GM21390 (cell line): ENCODE measurements around the gene COX6A2.

ENCODE experiments used
- ATAC-seq: cut with Tn5 transposase; IDR thresholded peaks from one replicate; pipeline ENCODE4 v1.9.1; 2021; ENCODE audit not compliant: unreplicated experiment

Gene COX6A2

DNA sequence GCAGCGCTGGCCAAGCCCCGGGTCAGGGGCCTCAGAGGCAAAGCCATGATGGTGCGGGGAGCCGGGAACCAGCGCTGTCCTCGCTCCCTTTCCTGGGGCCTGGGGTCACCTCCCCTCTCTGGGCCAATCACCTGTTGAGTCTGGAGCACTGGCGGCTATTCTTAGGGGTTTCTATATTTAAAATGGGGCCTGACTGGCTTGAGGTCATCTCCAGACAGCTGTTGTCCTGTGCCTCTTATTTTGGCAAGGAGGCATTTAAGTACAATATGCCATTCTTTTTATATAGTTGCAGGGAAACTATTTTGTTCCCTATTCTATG is at the start of gene COX6A2:
Gene COX6A2 (minus strand): TSS at position 82 of the 319 bp plus-strand sequence. CDS start 35 bp downstream, at position 47.
- ATAC-seq: no peak

DNA sequence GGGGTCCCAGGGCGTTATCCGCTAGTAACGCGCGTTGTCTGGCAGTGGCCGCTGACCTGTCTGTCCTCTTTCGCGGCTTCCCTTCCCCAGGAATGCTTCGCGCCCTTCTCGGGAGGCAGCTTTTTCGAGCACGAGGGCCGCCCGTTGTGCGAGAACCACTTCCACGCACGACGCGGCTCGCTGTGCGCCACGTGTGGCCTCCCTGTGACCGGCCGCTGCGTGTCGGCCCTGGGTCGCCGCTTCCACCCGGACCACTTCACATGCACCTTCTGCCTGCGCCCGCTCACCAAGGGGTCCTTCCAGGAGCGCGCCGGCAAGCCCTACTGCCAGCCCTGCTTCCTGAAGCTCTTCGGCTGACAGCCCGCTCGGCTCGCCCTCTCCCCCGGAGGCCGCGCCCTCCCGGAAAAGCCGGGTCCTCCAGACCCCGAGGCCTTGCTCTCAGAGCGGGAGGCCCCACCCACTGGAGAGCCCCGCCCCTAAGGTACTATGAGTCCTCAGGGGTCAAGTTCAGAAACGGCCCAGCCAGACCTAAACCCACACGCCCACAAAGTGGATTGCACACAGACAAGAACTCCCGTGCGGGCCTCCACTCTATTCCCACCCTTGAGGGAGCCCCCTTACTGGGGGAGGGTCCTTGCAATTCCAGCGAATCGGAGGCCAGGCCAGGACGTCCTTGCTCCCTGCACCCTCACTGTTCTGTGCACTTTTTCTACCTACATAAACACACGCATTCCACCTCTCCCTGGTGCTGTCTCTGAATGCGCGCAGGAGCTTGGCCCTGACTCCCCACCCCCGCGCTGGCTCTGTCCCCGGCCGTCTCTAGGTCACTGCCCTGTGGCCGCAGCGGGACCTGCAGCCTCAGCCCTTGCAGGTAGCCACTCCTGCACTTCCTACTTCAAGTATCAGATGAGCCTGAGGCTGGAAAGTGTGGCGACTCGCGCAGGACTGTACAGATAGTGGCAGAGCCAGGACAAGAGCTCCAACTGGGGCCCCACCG is 49.4 kb upstream of the COX6A2 start:
- peak; percentile 26 for ATAC-seq

DNA sequence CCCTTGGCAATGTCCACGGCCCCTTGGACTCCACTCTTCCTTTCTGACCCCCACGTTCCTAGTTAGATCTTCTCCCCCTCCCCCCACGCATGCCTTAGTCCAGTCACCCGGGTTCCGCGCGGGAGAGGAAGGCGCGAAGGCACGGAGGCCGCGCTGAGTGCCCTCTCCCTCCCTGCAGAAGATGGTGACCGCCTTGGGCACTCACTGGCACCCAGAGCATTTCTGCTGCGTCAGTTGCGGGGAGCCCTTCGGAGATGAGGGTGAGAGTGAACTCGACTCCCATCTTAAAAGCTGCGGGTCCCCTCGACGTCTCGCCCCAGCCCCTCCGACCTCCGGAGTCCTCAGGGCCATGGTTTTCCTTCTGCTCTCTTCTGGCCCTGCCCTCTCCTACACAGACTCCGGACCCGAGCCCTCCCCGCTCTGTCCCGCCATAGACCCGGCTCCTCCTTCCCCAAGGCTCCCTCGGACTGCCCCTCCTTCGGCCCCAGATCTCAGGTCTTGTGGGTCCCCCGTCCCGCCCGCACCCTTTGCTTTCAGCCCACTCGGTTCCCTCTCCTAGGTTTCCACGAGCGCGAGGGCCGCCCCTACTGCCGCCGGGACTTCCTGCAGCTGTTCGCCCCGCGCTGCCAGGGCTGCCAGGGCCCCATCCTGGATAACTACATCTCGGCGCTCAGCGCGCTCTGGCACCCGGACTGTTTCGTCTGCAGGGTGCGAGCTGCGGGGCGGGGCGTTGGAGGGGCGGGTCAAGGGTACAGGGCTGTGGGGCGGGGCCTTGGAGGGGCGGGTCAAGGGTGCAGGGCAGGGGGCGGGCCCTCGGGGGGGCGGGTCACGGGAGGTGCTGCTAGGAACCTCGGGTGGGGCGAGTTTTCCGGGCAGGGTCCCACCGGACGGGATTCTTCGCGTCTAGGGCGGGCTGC is 48.4 kb upstream of the COX6A2 start:
- peak; percentile 67 for ATAC-seq

DNA sequence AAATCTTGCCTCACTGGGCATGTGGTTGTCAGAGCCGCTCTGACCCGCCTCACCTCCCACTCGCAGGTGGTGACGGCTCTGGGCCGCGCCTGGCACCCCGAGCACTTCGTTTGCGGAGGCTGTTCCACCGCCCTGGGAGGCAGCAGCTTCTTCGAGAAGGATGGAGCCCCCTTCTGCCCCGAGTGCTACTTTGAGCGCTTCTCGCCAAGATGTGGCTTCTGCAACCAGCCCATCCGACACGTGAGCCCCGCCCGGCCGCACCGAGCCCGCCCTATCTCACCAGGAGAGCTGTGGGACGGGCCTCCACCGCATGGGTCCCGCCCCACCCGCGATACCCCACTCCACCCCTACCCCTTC is 47.8 kb upstream of the COX6A2 start:
- no peak for ATAC-seq

DNA sequence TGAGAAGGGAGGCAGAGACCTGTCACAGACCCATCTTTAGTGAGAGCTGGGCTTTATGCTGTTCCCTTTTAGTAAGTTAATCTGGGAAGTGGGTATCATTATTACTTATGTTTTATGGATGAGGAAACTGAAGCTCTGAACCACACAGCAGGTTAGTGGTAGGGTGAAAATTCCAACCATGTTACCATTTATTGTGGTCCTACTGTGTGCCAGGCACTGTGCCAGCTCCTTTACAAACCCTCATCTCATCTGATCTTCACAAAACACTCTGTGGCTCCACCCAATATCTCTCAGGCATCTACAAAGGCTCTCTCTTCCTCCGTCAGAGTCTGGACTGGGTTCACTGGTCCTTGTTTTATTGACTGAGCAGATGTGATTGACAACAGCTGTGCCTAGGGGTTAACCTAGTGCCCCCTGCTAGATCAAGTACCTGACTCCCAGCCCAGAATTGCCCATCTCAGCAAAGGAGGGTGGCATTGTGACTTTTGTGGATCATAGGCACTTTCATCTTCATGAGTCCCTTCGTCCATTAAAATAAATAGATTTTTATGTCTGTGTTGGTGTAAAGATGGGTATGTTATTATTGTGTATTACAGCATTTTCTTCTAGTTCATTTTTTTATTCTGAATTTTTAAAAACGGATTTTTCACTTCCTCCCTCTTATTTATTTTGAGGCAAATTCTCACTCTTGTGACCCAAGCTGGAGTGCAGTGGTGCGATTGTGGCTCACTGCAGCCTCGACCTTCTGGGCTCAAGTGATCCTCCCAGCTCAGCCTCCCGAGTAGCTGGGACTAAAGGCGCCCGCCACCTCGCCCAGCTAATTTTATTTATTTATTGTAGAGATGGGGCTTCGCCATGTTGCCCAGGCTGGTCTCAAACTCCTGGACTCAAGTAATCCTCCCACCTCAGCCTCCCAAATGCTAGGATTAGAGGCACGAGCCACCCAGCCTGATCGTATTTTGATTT is 46.9 kb upstream of the COX6A2 start:
- no peak for ATAC-seq

DNA sequence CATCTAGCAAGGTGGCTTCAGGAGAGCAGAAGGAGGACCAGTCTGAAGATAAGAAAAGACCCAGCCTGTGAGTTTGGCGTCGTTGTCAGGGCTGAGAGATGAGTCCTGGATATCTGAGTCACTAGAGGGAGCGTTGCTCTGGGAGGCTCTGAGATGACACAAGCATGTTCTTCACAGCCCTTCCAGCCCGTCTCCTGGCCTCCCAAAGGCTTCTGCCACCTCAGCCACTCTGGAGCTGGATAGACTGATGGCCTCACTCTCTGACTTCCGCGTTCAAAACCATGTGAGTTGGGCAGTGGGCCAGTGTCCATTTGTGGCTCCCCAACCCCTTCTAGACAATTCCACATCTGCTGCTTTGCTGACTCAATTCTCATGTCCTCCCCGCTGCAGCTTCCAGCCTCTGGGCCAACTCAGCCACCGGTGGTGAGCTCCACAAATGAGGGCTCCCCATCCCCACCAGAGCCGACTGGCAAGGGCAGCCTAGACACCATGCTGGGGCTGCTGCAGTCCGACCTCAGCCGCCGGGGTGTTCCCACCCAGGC is 46.1 kb upstream of the COX6A2 start:
- ATAC-seq: no peak

DNA sequence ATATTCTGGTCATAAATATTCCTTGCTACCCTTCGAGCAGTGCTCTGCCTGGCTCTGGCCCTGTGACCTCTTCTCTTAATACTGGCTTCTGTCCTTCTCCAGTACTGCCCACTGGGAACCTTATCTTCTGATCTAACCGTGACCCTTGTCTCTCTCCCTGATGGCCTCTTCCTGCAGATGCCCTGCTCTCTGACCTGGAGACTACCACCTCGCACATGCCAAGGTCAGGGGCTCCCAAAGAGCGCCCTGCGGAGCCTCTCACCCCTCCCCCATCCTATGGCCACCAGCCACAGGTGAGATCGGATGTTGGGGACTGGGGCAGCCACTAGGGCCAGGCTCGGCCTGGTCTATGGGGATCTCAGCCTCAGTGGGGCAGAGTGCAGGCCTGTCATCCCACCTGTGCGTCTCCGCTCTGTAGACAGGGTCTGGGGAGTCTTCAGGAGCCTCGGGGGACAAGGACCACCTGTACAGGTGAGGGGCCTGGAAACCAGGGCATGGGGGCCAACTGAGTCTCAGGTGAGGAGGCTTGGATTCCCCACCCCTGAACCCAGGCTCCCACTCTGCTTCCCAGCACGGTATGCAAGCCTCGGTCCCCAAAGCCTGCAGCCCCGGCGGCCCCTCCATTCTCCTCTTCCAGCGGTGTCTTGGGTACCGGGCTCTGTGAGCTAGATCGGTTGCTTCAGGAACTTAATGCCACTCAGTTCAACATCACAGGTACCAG is 45.3 kb upstream of the COX6A2 start:
- no peak for ATAC-seq

DNA sequence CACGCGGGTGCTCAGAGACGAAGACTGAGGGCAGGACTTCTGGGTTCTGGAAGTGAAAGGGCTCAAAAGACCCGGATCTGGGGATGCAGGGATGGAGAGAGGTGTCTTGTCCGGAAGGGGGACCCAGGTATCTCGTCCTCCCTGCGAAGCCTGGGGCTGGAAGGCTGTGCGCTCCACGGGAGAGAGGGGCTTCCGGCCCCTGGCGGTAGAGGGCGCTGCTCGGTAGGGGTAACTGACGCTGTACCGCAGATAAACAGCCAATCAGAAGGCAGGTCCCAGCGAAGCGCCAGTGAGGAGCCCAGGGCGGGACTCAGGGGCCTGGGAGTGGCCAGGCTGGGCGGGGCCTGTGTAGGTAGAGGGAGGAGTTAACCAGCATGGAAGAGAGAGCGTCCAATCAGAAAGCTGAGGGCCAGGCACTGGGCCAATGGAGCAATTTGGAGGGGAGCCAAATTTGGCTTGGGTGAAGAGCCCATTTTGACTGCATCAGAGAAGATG is 44.6 kb upstream of the COX6A2 start:
- ATAC-seq: no peak

DNA sequence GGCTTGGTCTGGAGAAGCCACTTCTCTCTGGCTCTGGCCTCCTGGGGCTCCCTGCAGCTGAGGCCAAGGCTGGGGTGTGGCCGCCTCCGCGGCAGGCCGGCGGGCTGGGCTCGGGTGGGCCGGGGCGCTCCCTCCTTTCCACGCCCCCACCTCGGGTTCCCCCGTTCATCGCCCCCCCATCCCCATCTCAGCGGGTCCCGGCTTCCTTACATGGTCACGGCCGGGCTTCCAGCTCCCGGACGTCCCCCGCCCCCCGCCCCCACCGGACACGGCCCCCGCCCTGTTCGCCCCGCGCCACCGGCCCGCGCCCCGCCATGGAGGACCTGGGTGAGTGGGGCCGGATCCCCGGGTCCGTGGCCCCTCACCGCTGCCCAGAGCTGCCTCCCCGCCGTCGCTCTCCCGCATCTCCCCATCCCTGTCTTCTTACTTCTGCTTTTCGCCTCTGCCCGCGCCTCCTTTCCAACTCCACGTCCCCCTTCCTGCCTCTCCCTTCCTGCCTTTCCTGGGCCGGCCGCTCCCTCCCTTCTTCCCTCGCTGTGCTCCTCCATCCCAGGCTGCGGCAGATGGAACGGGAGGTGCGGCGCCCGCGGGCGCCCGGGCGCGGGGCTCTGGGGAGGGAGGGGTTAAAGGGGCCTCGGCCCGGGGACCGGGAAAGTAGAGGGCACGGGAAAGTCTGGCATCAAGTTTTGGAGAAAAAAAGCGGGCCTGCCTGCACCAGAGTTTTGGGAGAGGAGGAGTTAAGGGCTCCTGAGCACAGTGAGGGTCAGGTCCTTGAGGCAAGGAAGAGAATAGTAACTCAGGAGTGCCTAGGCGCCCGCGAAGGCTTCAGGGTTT is 43.9 kb upstream of the COX6A2 start, which contains the start of gene TGFB1I1:
Gene TGFB1I1 (plus strand): TSS at position 278 of the 834 bp plus-strand sequence. CDS start 37 bp downstream, at position 315.
- ATAC-seq: no peak

DNA sequence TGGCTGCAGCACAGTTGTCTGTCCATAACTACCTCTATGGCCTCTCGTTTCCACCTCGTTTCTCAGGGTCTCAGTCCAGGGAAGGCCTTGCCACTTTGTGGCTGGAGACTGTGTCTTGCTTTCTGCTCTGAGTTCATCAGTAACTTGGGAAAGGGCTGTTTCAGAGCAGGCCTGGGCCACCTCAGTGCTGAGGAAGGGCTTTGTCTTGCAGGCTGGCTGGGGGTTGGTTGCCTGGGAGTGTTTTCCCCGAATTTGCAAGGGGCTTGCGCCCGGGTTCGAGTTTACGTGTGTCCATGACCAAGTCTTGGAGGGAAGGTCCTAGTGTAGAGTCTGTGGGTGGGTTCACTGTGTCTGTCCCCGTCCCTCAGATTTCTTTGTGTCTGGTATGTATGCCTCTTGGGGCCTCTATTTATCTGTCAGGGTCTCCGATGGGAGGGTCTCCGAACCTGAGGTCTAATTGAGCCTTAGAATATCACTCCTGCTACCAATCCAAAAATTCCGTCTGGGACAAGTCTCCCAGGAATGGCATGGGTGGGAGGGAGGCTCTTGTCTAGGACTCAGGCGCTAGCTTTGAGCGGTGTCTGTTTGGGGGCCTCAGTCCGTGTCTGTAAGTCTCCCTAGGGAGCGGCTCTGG is 43.2 kb upstream of the COX6A2 start:
- ATAC-seq: no peak

DNA sequence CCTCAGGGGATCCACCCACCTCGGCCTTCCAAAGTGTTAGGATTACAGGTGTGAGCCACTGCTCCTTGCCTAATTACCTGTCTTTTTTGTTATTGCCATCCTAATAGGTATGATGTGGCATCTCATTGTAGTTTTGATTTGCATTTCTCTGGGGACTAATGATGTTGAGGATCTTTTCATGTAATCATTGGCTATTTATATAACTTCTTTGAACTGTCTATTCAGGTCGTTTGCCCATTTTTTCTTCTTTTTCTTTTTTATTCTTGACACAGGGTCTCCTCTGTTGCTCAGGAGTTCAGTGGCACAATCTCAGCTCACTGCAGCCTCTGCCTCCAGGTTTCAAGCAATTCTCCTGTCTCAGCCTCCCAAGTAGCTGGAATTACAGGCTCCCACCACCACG is 42.5 kb upstream of the COX6A2 start:
- ATAC-seq: no peak

DNA sequence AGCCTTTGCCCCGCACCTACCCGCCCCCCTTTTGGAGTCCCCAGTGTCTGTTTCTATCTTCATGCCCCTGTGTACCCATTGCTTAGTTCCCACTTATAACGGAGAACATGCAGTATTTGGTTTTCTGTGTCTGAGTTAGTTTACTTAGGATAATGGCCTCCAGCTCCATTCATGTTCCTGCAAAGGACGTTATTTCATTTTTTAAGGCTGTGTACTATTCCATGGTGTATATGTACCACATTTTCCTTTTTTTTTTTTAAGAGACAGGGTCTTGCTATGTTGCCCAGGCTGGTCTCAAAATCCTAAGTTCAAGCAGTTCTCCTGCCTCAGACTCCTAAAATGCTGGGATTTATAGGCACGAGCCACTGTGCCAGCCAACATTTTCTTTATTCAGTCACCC is 39.7 kb upstream of the COX6A2 start:
- ATAC-seq: no peak

DNA sequence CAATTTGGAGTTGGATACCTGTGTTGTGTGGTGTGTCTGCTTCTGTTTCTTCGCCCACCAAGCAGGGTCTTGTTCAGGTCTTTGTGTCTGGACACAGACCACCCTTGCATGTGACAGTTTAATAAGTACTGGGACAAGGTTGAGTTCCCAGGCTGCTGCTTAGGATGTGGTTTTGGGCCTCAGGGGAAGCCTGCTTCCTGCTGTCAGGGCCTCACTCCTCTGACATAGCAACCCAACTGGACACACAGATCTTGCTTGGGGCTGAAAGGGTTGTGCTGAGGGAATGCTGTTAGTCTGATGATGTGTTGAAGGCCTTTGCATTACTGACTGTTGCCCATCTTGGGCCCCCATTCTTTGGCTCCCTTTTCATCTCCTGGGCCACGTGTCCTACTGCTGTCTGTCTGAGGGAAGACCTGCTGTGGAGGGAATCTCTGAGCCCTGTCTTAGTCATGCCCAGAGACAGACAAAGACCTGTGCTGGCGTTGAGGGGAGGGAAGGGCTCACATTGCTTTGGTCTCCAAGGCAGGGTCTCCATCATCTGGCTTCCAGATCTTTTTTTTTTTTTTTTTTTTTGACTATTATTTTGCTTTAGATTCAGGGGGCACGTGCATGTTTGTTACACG is 39.1 kb upstream of the COX6A2 start:
- peak; percentile 58 for ATAC-seq

DNA sequence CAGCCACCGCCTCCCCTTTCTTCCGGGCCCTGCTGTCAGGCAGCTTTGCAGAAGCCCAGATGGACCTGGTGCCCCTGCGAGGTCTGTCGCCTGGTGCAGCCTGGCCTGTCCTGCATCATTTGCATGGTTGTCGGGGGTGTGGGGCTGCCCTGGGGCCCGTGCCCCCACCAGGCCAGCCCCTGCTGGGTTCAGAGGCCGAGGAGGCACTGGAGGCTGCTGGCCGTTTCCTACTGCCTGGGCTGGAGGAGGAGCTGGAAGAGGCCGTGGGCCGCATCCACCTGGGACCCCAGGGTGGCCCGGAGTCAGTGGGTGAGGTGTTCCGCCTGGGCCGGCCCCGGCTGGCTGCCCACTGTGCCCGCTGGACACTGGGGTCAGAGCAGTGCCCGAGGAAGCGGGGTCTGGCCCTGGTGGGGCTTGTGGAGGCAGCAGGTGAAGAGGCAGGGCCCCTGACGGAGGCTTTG is 38.3 kb upstream of the COX6A2 start:
- ATAC-seq: no peak

DNA sequence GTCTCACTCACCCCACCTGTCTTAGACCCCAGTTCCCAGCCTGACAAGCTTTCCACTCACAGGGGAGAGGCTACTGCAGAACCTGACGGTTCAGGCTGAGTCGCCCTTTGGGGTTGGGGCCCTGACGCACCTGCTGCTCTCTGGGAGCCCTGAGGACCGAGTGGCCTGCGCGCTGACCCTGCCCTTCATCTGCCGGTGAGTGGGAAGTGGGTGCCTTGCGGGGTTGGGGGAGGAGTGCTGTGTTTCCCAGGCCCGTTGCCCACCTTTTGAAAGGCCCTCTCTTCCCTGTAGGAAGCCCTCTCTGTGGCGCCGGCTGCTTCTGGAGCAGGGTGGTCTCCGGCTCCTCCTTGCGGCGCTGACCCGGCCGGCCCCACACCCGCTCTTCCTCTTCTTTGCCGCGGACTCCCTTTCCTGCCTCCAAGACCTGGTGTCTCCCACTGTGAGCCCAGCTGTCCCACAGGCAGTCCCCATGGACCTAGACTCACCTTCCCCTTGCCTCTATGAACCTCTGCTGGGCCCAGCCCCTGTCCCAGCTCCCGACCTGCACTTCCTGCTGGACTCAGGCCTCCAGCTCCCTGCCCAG is 37.7 kb upstream of the COX6A2 start:
- no peak for ATAC-seq

DNA sequence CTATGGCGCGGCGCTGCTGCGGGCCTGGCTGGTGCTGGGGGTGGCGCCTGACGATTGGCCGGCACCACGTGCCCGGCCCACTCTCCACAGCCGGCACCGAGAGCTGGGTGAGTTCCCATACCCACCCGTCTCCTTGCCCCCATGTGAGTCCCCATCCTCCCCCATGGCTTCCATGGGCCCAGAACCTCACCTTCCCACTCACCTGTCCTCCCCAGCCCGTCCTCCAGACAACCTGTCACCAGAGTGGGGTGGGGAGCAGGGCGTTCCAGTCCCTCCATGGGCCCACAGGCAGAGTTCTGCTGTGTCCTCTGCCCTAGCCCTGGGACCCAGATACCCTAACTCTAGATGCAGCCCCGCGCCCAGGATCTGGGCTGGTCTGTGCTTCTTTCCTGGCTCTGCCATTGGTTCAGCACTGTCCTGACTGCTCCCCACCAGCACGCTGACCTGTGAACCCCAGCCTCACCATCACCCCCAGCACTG is 36.7 kb upstream of the COX6A2 start:
- no peak for ATAC-seq

DNA sequence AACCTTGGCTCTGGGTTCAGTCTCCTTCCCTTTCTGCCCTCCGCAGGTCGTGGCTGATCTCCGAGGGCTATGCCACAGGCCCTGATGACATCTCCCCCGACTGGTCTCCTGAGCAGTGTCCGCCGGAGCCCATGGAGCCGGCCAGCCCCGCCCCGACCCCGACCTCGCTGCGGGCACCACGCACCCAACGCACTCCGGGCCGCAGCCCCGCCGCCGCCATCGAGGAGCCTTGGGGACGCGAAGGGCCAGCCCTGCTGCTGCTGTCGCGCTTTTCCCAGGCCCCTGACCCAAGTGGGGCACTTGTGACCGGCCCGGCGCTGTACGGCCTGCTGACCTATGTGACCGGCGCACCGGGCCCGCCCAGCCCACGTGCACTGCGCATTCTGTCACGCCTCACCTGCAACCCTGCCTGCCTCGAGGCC is 36.2 kb upstream of the COX6A2 start:
- ATAC-seq: no peak
